Measurements from ENCODE around the gene LPP.

GRCh38 chr3:188841906-188842305 lies 687.9 kb downstream of the LPP start:
- TF ChIP-seq CTCF (IDR thresholded peaks at IDR 0.05) (no peak), POLR2A (IDR thresholded peaks at IDR 0.05) (no peak)
